PC-3 (cell line): ENCODE measurements around the gene ZNF692. TPM values are rescaled to one million over a fixed set of nuclear protein-coding genes. Genes with fewer than 3 reads are reported as not detected.

Experiments
- ATAC-seq: fragments of 200-7000 bp; cut with Tn5 transposase; 2 replicates; pipeline ENCODE4 v1.9.1; 2020; ENCODE audit warnings: mild to moderate bottlenecking, moderate library complexity
- BruUV-seq: library from RNA; stranded (reverse); fragments of 400-500 nt; replicated peaks from 2 replicates; lab custom pipeline; 2021; lab: Mats Ljungman, UMichigan
- CTCF ChIA-PET: fragments of 300-600 bp; sonication (Branson Sonifier 250); formaldehyde crosslinking; loops from one replicate; lab custom pipeline; 2022; ENCODE audit warnings: antibody characterized with exemption; lab: Charles Lee
- POLR2A ChIA-PET: fragments of 300-600 bp; sonication (Branson Sonifier 250); formaldehyde crosslinking; loops from one replicate; lab custom pipeline; 2022; ENCODE audit warnings: antibody characterized with exemption; ENCODE audit not compliant: unreplicated experiment; lab: Charles Lee
- DNase-seq: peaks from one replicate; pipeline ENCODE4 v3.0.0-alpha.2; 2015
- H2AFZ ChIP-seq: fragments of 300-600 bp; sonication (generic); 2 replicates; pipeline ENCODE4 v1.6.0; 2016; ENCODE audit warnings: antibody characterized with exemption, low read length
- H3F3A ChIP-seq: fragments of 300-600 bp; sonication (generic); one replicate; pipeline ENCODE4 v1.6.0; 2017; ENCODE audit warnings: antibody characterized with exemption, low read length, control low read depth, mild to moderate bottlenecking; ENCODE audit not compliant: unreplicated experiment
- H3K27ac ChIP-seq: fragments of 300-600 bp; sonication (generic); 2 replicates; pipeline ENCODE4 v1.5.1; 2016; ENCODE audit warnings: mild to moderate bottlenecking, low read length
- H3K27me3 ChIP-seq: fragments of 300-600 bp; sonication (generic); 2 replicates; pipeline ENCODE4 v1.6.1; 2016; ENCODE audit warnings: low read length, mixed read lengths
- H3K36me3 ChIP-seq: fragments of 300-600 bp; sonication (generic); 2 replicates; pipeline ENCODE4 v1.6.1; 2016; ENCODE audit warnings: low read depth, mixed run types, low read length, mixed read lengths
- H3K4me1 ChIP-seq: fragments of 300-600 bp; sonication (generic); 2 replicates; pipeline ENCODE4 v1.5.1; 2016; ENCODE audit warnings: low read length; ENCODE audit not compliant: insufficient read depth
- H3K4me2 ChIP-seq: fragments of 300-600 bp; sonication (generic); 2 replicates; pipeline ENCODE4 v1.6.0; 2016; ENCODE audit warnings: low read length
- H3K4me3 ChIP-seq: fragments of 300-600 bp; sonication (generic); 2 replicates; pipeline ENCODE4 v1.5.1; 2016; ENCODE audit warnings: mild to moderate bottlenecking, low read length, mixed read lengths
- H3K79me2 ChIP-seq: fragments of 300-600 bp; sonication (generic); 2 replicates; pipeline ENCODE4 v1.6.1; 2017; ENCODE audit warnings: low read length, mixed read lengths
- H3K9ac ChIP-seq: fragments of 300-600 bp; sonication (generic); 2 replicates; pipeline ENCODE4 v1.6.0; 2016; ENCODE audit warnings: mild to moderate bottlenecking, low read length
- H3K9me2 ChIP-seq: fragments of 300-600 bp; sonication (generic); replicated peaks from 2 replicates; pipeline ENCODE4 v1.6.1; 2016; ENCODE audit warnings: mixed run types, low read length, mixed read lengths
- H3K9me3 ChIP-seq: fragments of 300-600 bp; sonication (generic); 2 replicates; pipeline ENCODE4 v1.6.1; 2016; ENCODE audit warnings: low read length, mixed read lengths
- H4K20me1 ChIP-seq: fragments of 300-600 bp; sonication (generic); 2 replicates; pipeline ENCODE4 v1.6.1; 2016; ENCODE audit warnings: low read length, mixed read lengths
- EZH2 ChIP-seq: fragments of 300-600 bp; sonication (generic); IDR thresholded peaks from one replicate; pipeline ENCODE4 v1.6.1; 2017; ENCODE audit warnings: antibody characterized with exemption, mild to moderate bottlenecking, low read length; ENCODE audit not compliant: unreplicated experiment
- EZH2phosphoT487 ChIP-seq: fragments of 300-600 bp; sonication (generic); IDR thresholded peaks from 2 replicates; pipeline ENCODE4 v1.6.1; 2018; ENCODE audit warnings: mild to moderate bottlenecking, antibody characterized with exemption, low read length, borderline replicate concordance
- intact Hi-C: fragments of 100-400 bp; cut with micrococcal nuclease; formaldehyde crosslinking; loops from 2 replicates; pipeline ENCODE4 v1.9.0; 2023
- total RNA-seq: library from RNA; depleted of rRNA; stranded (reverse); fragments of >200 nt; gene quantifications from 2 replicates; pipeline ENCODE4 v1.2.3, GENCODE V29; 2014
- TF ChIP-seq, protein P1 (sequence below): fragments of 300-600 bp; sonication (generic); conservative IDR thresholded peaks from 2 replicates; pipeline ENCODE4 v1.5.1; 2017; ENCODE audit warnings: antibody characterized with exemption, low read depth, mild to moderate bottlenecking, low read length

The ZNF692 gene
- total RNA-seq, 1 experiment from 2014 or later: 85.4 TPM

DNA sequence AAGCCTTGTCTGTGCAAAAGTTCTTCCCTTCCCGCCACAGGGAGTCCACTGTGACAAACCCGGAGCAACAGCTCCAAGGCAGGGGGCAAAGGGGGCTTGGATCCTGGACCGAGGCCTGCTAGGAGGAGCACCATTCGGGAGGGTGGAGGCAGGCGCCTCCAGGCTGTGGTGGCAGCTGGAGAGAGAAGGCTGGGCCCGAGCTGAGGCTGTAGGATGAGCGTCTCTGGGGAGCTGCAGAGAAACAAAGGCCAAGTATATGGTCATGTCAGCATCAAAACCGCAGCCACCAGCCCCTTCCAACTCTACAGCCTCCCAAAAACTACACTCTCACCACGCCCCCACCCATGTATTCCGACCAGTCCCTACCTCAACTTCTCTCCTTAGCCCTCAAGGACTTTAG is 33.7 kb downstream of the ZNF692 start:
- H3K9me2 ChIP-seq: no peaks in the 10 kb centered on the region
- CTCF ChIA-PET: interaction anchor here (0.6 to 1.8 kb wide), 4 partner anchors 13 to 101 kb away, joined by 5 to 12 read pairs (median 12); partner anchors contain the start of genes ZNF672 and ZNF692
- peak overlapping the region; percentile 85 for H3K27ac ChIP-seq
- H3K4me3 ChIP-seq: peak overlapping the region; percentile 73
- H3K36me3 ChIP-seq: peaks cover 19% of the 10 kb centered on the region
- BruUV-seq: no TSS peak
- POLR2A ChIA-PET: interaction anchor here (0.6 to 2.4 kb wide), 3 partner anchors 13 to 1615 kb away, joined by 6 to 53 read pairs (median 14); partner anchors contain the start of gene ZNF672
- no peaks in the 10 kb centered on the region for H3K9me3 ChIP-seq
- intact Hi-C loops: no loop called here
- peaks cover 53% of the 10 kb centered on the region for H3K79me2 ChIP-seq
- H3K27me3 ChIP-seq: no peaks in the 10 kb centered on the region
- peaks cover 5% of the 10 kb centered on the region for H3F3A ChIP-seq
- peak overlapping the region; percentile 88 for H3K4me2 ChIP-seq
- no peak for DNase-seq
- peak overlapping the region; percentile 80 for H3K9ac ChIP-seq
- ATAC-seq: no peak
- H4K20me1 ChIP-seq: no peaks in the 10 kb centered on the region
- peaks cover 66% of the 10 kb centered on the region for H3K4me1 ChIP-seq
- TF ChIP-seq, protein P1, sequence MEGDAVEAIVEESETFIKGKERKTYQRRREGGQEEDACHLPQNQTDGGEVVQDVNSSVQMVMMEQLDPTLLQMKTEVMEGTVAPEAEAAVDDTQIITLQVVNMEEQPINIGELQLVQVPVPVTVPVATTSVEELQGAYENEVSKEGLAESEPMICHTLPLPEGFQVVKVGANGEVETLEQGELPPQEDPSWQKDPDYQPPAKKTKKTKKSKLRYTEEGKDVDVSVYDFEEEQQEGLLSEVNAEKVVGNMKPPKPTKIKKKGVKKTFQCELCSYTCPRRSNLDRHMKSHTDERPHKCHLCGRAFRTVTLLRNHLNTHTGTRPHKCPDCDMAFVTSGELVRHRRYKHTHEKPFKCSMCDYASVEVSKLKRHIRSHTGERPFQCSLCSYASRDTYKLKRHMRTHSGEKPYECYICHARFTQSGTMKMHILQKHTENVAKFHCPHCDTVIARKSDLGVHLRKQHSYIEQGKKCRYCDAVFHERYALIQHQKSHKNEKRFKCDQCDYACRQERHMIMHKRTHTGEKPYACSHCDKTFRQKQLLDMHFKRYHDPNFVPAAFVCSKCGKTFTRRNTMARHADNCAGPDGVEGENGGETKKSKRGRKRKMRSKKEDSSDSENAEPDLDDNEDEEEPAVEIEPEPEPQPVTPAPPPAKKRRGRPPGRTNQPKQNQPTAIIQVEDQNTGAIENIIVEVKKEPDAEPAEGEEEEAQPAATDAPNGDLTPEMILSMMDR: no peak
- TF ChIP-seq EZH2phosphoT487 (no peak), EZH2 (no peak)
- peak overlapping the region; percentile 95 for H2AFZ ChIP-seq

DNA sequence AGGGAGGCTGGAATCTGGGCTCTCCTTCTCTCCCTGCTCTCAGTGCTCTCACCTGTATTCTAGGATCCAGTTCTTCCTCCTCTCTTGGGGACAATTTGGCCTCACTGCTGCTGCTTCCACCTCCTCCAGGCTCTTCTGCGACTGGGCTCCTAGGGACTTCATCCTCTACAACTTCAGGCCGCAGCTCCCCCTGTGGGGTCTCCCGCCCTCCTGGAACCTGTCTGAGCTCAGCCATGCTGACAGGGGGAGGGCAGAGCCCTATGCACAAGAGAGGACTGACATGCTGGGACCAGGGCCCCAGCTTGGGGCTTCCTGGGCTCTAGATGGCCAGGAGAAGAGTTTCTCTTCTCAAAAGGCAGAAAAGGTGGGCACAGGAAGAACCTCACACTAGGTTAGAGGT is 34.2 kb downstream of the ZNF692 start:
- H3K9me3 ChIP-seq: no peaks in the 10 kb centered on the region
- intact Hi-C loops: loop anchor here (5.0 kb wide), 1 partner anchor 122 kb away; the partner anchor contains the start of gene OR14I1
- no peaks in the 10 kb centered on the region for H4K20me1 ChIP-seq
- peaks cover 22% of the 10 kb centered on the region for H3K36me3 ChIP-seq
- H3K4me1 ChIP-seq: peaks cover 69% of the 10 kb centered on the region
- ATAC-seq (no peak), DNase-seq (no peak)
- ChIA-PET CTCF (no interaction called here), POLR2A (no interaction called here)
- no peak overlapping the region for H2AFZ ChIP-seq
- H3K27me3 ChIP-seq: no peaks in the 10 kb centered on the region
- peak overlapping the region; percentile 85 for H3K27ac ChIP-seq
- H3F3A ChIP-seq: peaks cover 5% of the 10 kb centered on the region
- peak overlapping the region; percentile 73 for H3K4me3 ChIP-seq
- no peaks in the 10 kb centered on the region for H3K9me2 ChIP-seq
- H3K4me2 ChIP-seq: peak overlapping the region; percentile 88
- H3K79me2 ChIP-seq: peaks cover 58% of the 10 kb centered on the region
- no peak for TF ChIP-seq EZH2
- TF ChIP-seq, protein P1: no peak
- TF ChIP-seq EZH2phosphoT487: no peak
- BruUV-seq: no TSS peak
- H3K9ac ChIP-seq: peak overlapping the region; percentile 80

GRCh38 chr1:248824301-248824700 is 34.6 kb downstream of the ZNF692 start:
- peak overlapping the region; percentile 85 for H3K27ac ChIP-seq
- TF ChIP-seq, protein P1: no peak
- TF ChIP-seq EZH2 (no peak), EZH2phosphoT487 (no peak)
- H3K4me2 ChIP-seq: peak overlapping the region; percentile 88

More at GRCh38 chr1:248824301-248824700, 34.6 kb downstream of the ZNF692 start:
- peaks cover 22% of the 10 kb centered on the region for H3K36me3 ChIP-seq
- no peaks in the 10 kb centered on the region for H3K27me3 ChIP-seq
- intact Hi-C loops: loop anchor here (5.0 kb wide), 1 partner anchor 122 kb away; the partner anchor contains the start of gene OR14I1
- H3K4me1 ChIP-seq: peaks cover 69% of the 10 kb centered on the region
- H2AFZ ChIP-seq: no peak overlapping the region
- peak overlapping the region; percentile 80 for H3K9ac ChIP-seq
- peaks cover 5% of the 10 kb centered on the region for H3F3A ChIP-seq
- BruUV-seq: no TSS peak
- ChIA-PET CTCF (no interaction called here), POLR2A (no interaction called here)
- no peaks in the 10 kb centered on the region for H4K20me1 ChIP-seq
- H3K4me3 ChIP-seq: peak overlapping the region; percentile 73
- H3K9me3 ChIP-seq: no peaks in the 10 kb centered on the region
- ATAC-seq (no peak), DNase-seq (no peak)
- H3K9me2 ChIP-seq: no peaks in the 10 kb centered on the region
- H3K79me2 ChIP-seq: peaks cover 62% of the 10 kb centered on the region
